GM19023 (cell line): ENCODE data around the gene EIF3A.
"Not testable (repeated sequence)": the region's sequence is repeated elsewhere in the genome, so short reads cannot be mapped to it uniquely, and the experiment has no call there.

Experiments
- ATAC-seq: cut with Tn5 transposase; IDR thresholded peaks from one replicate; pipeline ENCODE4 v1.9.1; 2021; ENCODE audit warnings: mild to moderate bottlenecking, moderate library complexity; ENCODE audit not compliant: unreplicated experiment

Gene EIF3A

GRCh38 chr10:119080521-119081259 lies at the start of gene EIF3A:
EIF3A (minus strand) TSS chr10:119080817; CDS start chr10:119080676, 141 bp downstream.
- peak; percentile 81 for ATAC-seq

GRCh38 chr10:119129721-119130120 lies 49.1 kb upstream of the EIF3A start:
- no peak for ATAC-seq

- no peak for ATAC-seq
Measured at GRCh38 chr10:119125942-119126341, 45.3 kb upstream of the EIF3A start.

- no peak for ATAC-seq
Measured at GRCh38 chr10:119120875-119121274, 40.3 kb upstream of the EIF3A start.

- ATAC-seq = peak; percentile 92
Measured at GRCh38 chr10:119120413-119120867, 39.8 kb upstream of the EIF3A start.

- no peak for ATAC-seq
Measured at GRCh38 chr10:119119400-119119799, 38.8 kb upstream of the EIF3A start.

GRCh38 chr10:119118231-119118630 lies 37.6 kb upstream of the EIF3A start:
- no peak for ATAC-seq

- ATAC-seq = no peak
Measured at GRCh38 chr10:119116326-119116951, 35.8 kb upstream of the EIF3A start.

- ATAC-seq = no peak
Measured at GRCh38 chr10:119115926-119116325, 35.3 kb upstream of the EIF3A start.

GRCh38 chr10:119113751-119114732 lies 33.4 kb upstream of the EIF3A start:
- no peak for ATAC-seq

GRCh38 chr10:119112056-119112455 lies 31.4 kb upstream of the EIF3A start:
- ATAC-seq = no peak

GRCh38 chr10:119107771-119108170 lies 27.2 kb upstream of the EIF3A start:
- not testable (repeated sequence) for ATAC-seq

- not testable (repeated sequence) for ATAC-seq
Measured at GRCh38 chr10:119107106-119107505, 26.5 kb upstream of the EIF3A start.

- not testable (repeated sequence) for ATAC-seq
Measured at GRCh38 chr10:119105899-119106298, 25.3 kb upstream of the EIF3A start.

- no peak for ATAC-seq
Measured at GRCh38 chr10:119105155-119105554, 24.5 kb upstream of the EIF3A start.

GRCh38 chr10:119104654-119105015 lies 24.0 kb upstream of the EIF3A start:
- no peak for ATAC-seq

- ATAC-seq = peak; percentile 84
Measured at GRCh38 chr10:119103903-119104653, 23.5 kb upstream of the EIF3A start, which contains the start of gene DENND10. DENND10 (plus strand) TSS chr10:119104113; CDS start chr10:119104143, 30 bp downstream.

- no peak for ATAC-seq
Measured at GRCh38 chr10:119103241-119103902, 22.8 kb upstream of the EIF3A start.

GRCh38 chr10:119101366-119102098 lies 20.9 kb upstream of the EIF3A start:
- ATAC-seq = no peak
